NCI-H82 (cell line): ENCODE measurements around the gene ZNF487.
A peak's percentile ranks its signal among the peaks of the same experiment; 100 is the strongest.
"Not testable (repeated sequence)": the region's sequence is repeated elsewhere in the genome, so short reads cannot be mapped to it uniquely, and the experiment has no call there.

Experiments
- DNase-seq: peaks from one replicate; lab custom pipeline; 2025; lab: John Stamatoyannopoulos, UW

The ZNF487 gene

DNA sequence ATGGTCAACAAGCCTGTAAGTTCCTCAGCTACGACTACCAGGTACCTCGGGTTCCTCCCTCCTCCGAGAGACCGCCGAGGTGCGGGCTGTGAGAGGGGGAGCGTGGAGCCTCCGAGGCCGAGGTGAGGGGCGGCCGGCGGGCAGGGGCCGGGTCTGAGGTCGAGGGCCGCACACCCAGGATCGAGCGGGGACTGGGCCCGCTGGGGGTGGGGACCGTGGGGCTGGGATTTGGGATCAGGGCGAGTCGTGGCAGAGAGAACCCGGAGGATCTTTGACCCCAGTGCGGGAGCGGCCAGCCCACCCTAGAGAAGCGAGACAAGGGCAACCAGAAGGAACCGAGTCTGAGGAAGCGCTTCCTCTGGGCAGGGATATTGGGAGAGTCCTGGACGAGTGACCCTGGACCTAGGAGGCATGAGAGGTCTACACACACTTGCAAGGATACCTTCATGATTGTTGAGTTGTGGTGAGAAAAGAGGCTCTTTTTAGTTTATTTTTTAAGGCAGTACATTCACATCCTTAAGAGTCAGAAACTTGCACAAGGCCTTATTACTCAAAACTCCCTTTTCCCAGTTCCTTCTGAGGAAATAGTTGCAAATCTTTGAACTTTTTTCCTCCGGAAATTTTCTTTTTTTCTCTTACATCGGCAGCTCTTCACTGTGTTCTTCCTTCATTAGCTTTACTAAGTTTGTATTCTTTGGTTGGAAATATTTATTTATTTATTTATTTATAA lies 395 bp downstream of the ZNF487 start:
- DNase-seq = no peak

DNA sequence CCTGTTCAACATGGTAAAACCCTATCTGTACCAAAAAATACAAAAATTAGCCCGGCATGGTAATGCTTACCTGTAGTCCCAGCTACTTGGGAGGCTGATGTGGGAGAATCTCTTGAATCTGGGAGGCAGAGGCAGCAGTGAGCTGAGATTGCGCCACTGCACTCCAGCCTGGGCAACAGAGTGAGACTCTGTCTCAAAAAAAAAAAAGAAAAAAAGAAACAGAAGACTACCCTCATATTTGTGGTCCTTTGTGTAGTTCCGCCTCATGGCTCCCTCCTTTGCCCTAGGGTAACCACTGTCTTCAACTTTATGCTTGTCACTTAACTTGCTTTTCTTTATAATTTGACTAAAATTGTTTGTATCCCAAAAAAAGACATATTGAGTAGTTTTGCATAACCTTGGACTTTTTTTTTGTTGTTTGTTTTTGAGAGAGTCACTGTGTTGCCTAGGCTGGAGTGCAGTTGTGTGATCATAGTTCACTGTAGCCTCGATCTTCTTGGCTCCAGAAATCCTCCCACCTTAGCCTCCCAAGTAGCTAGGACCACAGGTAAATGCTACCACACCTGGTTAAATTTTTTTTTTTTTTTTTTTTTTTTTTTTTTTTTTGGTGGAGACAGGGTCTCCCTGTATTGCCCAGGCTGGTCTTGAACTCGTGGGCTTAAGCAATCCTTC lies 3.7 kb downstream of the ZNF487 start:
- DNase-seq = no peak

DNA sequence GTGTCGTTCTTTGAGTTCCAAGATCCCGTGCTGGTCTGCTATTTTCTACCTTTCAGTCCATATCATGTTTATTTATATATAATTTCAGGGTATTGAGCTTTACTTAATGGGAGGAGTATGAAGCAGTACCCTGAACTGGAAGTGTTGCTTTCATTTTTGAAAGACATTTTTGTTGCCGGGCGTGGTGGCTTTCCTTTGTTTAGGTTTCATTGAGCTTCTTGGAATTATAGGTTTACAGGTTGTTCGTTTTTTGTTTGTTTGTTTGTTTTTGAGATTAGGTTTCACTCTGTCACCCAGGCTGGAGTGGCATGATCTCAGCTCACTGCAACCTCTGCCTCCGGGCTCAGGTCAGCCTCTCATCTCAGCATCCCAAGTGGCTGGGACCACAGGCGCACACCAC lies 7.4 kb downstream of the ZNF487 start:
- no peak for DNase-seq

DNA sequence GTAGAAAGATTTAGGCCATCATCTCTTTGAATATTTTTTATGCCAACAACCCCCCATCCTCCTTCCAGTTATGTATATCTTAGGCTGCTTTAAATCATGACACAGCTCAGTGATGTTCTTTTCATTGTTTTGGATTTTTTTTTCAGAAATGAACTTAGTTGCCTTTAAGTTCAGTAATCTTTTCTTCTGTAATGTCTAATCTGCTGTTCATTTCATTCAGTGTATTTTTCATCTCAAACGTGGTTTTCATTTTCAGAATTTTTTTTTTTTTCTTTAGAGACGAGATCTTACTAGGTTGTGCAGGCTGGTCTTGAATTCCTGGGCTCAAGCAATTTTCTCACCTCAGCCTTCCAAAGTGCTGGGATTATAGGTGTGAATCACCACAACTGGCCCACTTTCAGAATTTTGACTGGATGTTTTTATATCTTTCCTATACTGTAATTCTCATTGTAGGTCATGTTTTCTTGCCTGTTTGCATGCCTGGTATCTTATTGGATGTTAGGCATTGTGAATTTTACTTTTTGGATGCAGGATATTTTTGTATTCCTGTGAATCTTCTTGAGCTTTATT lies 8.1 kb downstream of the ZNF487 start:
- no peak for DNase-seq

DNA sequence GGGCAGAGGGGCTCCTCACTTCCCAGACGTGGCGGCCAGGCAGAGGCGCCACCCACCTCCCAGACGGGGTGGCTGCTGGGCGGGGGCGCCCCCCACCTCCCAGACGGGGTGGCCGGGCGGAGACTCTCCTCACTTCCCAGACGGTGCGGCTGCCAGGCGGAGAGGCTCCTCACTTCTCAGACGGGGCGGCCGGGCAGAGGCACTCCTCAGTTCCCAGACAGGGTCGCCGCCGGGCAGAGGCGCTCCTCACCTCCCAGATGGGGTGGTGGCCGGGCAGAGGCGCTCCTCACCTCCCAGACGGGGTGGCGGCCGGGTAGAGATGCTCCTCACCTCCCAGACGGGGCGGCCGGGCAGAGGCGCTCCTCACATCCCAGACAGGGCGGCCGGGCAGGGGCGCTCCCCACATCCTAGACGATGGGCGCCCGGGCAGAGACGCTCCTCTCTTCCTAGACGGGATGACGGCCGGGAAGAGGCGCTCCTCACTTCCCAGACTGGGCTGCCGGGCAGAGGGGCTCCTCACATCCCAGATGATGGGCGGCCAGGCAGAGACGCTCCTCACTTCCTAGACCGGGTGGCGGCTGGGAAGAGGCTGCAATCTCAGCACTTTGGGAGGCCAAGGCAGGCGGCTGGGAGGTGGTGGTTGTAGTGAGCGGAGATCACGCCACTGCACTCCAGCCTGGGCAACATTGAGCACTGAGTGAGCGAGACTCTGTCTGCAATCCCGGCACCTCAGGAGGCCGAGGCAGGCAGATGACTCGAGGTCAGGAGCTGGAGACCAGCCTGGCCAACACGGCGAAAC lies 9.5 kb downstream of the ZNF487 start:
- DNase-seq = not testable (repeated sequence)

DNA sequence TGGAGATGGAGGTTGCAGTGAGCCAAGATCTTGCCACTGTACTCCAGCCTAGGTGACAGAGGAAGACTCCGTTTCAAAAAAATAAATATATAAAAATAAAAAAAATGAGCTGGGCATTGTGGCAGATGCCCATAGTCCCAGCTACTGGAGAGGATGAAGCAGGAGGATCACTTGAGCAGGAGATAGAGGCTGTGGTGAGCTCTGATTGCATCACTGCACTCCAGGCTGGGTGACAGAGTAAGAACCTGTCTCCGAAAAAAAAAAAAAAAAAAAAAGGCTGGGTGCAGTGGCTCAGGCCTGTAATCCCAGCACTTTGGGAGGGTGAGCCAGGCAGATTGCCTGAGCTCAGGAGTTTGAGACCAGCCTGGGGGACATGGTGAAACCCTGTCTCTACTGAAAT lies 11.8 kb downstream of the ZNF487 start:
- DNase-seq = no peak

DNA sequence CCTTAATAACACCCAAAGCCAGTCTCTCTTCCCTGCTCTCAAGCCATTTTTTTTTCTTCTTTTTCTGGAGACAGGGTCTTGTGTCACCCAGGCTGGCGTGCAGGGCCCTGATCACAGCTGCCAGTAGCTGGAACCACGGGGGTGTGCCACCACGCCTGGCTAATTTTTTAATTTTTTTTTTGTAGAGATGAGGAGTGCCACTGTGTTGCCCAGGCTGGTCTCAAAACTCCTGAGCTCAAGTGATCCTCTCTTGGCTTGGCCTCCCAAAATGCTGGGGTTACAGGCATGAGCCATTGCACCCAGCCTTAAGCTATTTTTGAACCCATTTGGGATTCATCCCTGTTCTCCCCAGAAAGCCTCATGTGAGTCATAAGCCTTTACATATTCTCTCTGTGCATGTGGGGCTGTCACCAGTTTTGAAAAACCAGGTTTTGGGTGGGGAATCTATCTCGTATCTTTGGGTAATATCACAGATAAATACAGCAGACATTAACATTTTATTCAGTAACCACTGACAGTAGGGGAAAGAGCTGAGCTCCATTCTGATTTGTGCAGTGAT lies 15.5 kb downstream of the ZNF487 start:
- no peak for DNase-seq

DNA sequence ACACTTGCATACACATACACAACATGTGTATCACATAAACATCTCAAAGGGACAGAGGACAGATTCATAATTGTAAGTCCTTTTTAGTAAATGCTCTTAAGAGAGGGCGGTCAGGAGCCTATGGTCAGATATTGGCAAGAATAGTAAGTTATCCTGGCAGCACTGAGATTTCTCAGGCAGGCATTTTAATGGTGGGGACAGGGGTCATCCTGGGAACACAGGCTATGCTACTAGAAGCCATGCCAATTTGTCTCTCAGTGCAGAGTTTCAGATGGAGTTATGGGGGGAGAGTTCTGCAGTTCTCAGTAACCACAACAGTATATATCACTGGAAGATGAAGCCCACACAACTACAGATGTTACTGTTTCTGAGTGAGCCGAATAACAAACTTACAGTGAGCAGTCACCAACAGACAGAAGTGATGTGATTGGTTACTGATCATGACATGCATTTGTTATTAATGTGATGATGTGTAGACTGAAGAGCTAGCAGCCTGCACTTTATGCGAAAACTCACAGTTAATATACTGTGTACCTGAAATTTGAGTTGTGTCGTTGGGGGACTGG lies 16.4 kb downstream of the ZNF487 start:
- no peak for DNase-seq

DNA sequence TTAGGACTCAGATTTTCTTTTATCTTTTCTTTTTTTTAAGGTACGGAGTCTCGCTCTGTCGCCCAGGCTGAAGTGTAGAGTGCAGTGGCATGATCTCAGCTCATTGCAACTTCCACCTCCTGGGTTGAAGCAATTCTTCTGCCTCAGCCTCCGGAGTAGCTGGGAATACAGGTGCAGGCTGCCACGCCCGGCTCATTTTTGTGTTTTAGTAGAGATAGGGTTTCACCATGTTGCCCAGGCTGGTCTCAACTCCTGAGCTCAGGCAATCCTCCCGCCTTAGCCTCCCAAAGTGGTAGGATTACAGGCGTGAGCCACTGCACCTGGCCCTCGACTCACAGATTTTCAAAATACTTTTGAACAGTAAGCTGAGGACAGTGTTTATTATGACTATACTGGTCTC lies 17.1 kb downstream of the ZNF487 start:
- peak; percentile 17 for DNase-seq

DNA sequence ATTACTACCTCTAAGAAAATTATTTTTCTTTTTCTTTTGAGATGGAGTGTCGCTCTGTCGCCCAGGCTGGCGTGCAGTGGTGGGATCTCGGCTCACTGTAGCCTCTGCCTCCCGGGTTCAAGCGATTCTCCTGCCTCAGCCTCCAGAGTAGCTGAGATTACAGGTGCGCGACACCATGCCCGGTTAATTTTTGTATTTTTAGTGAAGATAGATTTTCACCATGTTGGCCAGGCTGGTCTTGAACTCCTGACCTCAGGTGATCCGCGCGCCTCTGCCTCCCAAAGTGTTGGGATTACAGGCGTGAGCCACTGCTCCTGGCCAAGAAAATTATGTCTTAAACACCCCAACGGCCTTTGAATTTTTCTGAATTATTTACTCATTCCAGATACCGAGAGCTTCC lies 19.6 kb downstream of the ZNF487 start:
- not testable (repeated sequence) for DNase-seq

DNA sequence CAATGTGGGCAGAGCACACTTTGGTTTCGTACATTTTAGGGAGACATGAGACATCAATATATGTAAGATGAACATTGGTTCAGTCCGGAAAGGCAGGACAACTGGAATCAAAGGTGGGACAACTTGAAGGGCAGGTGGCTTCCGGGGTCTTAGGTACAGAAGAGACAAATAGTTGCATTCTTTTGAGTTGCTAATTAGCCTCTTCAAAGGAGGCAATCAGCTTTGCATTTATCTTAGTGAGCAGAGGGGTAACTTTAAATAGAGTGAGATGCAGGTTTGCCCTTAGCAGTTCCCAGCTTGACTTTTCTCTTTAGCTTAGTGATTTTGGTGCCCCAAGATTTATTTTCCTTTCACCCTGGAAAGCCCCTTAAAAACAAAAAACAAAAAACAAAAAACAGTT lies 21.3 kb downstream of the ZNF487 start:
- DNase-seq = no peak

DNA sequence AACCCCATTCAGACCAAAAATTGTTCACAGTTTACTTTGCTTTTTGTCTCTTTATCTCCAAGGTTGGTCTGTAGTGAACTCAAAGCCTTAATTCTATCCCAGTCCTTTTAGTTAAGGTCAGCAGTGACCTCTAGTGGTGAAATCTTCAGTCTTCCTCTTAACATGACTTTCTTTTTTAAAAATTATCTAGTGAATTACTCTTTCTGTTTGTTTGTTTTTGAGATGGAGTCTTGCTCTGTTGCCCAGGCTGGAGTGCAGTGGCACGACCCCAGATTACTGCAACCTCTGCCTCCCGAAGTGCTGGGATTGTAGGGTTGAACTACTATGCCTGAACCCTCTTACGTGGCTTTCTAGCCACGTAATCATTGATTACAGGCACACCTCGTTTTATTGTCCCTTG lies 25.0 kb downstream of the ZNF487 start:
- DNase-seq = peak; percentile 90

DNA sequence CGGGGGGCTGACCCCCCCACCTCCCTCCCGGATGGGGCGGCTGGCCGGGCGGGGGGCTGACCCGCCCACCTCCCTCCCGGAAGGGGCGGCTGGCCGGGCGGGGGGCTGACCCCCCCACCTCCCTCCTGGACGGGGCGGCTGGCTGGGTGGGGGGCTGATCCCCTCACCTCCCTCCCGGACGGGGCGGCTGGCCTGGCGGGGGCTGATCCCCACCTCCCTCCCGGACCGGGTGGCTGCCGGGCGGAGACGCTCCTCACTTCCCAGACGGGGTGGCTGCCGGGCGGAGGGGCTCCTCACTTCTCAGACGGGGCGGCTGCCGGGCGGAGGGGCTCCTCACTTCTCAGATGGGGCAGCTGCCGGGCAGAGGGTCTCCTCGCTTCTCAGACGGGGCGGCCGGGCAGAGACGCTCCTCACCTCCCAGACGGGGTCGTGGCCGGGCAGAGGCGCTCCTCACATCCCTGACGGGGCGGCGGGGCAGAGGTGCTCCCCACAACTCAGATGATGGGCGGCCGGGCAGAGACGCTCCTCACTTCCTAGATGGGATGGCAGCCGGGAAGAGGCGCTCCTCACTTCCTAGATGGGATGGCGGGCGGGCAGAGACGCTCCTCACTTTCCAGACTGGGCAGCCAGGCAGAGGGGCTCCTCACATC lies 28.3 kb downstream of the ZNF487 start:
- not testable (repeated sequence) for DNase-seq

DNA sequence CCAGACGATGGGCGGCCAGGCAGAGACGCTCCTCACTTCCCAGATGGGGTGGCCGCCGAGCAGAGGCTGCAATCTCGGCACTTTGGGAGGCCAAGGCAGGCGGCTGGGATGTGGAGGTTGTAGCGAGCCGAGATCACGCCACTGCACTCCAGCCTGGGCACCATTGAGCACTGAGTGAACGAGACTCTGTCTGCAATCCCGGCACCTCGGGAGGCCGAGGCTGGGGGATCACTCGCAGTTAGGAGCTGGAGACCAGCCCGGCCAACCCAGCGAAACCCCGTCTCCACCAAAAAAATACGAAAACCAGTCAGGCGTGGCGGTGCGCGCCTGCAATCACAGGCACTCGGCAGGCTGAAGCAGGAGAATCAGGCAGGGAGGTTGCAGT lies 28.8 kb downstream of the ZNF487 start:
- DNase-seq = not testable (repeated sequence)

DNA sequence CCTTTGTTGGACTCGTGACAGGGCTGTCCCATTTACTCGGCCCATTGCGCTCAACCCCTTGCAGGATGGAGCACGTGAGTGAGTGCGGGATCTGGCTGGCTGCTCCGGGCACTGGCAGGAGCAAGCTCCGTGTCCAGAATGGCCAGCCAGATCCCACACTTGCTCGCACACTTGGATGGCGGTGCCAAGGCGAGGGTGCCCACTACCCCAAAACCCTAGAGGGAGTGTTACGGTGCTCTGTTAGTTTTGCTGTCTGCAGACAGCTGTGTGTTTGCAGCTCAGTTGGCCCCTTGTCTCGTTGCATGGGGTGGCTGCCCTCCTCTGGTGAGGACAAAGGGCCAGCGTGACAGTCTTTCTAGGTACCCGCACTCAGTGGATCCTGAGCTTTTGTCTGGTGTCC lies 34.2 kb downstream of the ZNF487 start:
- DNase-seq = no peak

DNA sequence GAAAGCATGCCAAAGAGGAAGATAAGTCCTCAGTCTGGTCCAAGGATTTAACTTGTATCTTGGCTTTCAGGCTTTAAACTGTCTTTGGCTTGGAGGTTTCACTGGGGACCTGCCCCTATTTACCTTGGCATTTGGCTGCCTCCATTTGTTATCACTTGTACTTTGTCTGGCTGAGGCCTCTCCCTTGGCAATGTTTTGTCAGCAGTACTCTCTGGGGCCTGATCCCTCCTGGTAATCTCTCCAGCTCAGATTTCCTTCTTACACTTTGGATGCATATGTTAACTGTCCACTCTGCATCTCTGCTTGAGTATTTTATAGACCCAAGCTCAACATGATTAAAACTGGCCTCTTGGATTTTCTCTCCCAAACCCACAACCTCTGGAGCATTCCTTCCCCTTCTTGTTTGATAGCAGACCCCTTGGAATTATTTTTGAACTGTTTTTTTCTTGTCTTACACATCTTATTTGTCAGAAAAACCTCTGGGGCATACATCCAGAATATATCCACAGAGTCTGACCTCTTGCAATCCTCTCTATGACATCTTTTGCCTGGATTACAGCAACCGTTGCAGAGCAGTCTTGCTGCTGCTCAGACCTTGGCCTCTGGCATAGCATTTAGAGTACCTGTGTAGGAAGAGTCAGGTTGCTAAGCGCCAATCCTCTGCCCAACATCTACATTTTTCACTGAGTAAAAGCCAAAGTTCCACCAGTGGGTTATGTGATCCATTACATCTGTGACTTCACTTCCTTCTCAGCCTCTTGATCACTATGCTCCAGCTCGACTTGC lies 35.2 kb downstream of the ZNF487 start:
- DNase-seq = peak; percentile 11

DNA sequence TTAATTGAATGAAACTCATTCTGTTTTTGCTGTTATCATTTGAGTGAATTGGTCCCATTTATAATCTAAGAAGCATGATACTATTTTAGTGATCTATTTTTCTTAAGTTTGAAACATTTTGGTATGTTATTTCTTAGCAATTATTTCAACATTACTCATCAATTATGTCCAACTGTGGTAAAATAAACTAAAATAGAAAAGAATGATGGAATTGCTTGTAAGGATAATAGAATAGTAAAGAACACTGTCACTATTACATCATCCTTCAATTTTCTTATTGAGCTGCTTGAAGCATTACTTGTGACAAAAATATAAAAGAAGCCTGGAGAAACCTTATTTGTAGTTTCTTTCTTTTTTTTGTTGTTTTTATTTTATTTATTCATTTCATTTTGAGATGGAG lies 42.4 kb downstream of the ZNF487 start:
- no peak for DNase-seq

DNA sequence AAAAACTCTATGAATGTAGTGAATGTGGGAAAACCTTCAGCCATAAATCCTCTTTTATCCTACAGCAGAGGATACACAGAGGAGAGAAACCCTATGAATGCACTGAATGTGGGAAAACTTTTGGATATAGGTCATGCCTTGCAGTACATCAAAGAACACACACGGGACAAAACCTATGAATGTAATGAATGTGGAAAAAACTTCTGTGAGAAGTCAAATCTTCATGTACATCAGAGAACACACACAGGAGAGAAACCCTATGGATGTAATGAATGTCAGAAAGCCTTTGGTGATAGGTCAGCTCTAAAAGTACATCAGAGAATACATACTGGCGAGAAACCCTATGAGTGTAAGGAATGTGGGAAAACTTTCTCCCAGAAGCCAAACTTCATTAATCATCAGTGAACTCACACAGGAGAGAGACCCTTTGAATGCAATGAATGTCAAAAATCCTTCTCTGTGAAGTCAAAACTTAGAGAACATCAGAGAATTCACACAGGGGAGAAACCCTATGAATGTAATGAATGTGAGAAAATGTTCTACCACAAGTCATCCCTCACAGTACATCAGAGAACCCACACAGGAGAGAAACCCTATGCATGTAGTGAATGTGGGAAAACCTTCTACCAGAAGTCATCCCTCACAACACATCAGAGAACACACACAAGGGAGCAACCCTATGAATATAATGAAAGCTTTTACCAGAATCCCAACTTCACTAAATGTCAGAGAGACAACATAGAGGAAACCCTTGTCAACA lies 45.6 kb downstream of the ZNF487 start:
- no peak for DNase-seq

DNA sequence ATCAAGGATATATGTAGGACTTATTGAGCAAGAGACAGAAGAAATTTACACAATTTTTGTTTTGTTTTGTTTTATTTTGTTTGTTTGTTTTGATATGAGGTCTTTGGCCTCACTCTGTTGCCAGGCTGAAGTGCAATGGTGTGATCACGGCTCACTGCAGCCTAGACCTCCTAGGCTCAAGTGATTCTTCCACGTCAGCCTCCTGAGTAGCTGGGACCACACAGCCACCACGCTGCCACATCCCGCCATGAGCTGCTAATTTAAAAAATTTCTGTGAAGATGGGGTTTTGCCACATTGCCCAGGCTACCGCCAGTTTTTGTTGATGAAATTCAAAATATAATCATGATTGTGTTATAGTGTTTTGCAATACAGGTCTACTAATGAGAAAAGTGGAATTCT lies 54.9 kb downstream of the ZNF487 start:
- DNase-seq = no peak

DNA sequence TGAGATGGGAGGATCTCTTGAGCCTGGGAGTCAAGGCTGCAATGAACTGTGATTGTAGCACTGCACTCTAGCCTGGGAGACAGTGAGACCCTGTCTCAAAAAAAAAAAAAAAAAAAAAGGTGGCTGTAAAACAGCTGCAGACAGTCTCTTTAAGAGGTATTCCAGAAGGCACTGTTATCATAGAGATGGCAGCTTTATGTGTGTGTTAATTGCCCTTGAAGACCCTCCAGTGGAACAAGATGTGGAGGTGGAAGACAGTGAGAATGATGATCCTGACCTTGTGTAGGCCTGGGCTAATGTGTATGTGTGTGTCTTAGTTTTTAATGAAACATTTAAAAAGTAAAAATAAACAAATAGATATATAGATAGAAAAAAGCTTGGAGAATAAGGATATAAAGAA lies 66.0 kb downstream of the ZNF487 start:
- no peak for DNase-seq
